Measurements from ENCODE around the gene TNS1.

DNA sequence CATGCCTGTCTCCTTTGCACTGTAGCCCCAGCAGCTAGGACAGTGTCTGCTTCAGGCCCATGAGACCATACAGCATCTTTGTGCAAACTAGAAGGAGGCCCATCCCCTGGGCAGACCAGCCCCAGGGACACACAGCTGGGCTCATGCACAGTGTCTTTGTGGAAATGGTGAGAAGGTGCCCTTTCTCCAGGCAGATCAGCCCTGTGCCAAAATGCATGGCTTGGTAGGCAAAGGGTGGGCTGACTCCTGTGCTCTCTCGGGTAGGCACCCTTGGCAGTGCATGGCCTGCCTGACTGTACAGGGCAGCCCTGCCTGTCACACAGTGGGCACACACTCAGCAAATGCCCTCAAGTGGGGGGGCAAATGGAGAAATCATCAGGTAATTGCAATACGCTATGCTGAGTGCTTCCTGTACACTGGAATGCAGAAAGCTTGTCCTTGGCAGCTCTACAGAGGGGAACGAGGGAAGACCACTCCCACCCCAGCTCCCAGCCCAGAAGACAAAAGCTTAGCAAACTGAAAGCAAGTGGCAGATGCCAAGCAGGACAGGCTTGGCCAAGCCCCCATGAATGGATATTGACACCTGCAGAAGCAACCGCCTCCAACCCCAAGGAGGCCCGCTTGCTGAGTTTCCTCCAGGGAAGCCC is 21.6 kb downstream of the TNS1 start:
- TF ChIP-seq EZH2 (IDR thresholded peaks at IDR 0.05; ENCODE audit: insufficient read depth, poor library complexity, severe bottlenecking) = no peak
- TF ChIP-seq EZH2phosphoT487 (IDR thresholded peaks at IDR 0.05; ENCODE audit: insufficient read depth, low read depth) = no peak

Measured in GM23248 (cell line).